Measurements from ENCODE around the gene SCGN. TPM values are rescaled to one million over a fixed set of nuclear protein-coding genes. Genes with fewer than 3 reads are reported as not detected.

Gene SCGN
- total and polyA plus RNA-seq, 5 donors from 2014 or later: not detected

- Histone ChIP-seq H3K27me3 (ENCODE audit: control insufficient read depth, insufficient read depth, low read length) (peaks cover 9% of the 10 kb centered on the region), H3K36me3 (ENCODE audit: control insufficient read depth, insufficient read depth, low read length) (no peaks in the 10 kb centered on the region), H3K27ac (ENCODE audit: insufficient read depth, low read length, poor library complexity, severe bottlenecking) (no peak overlapping the region), H3K4me3 (ENCODE audit: low read depth, low read length) (no peak overlapping the region), H3K9me3 (ENCODE audit: control insufficient read depth in 2 of 2, low read length in 2 of 2) (no peaks in the 10 kb centered on the region), H3K4me1 (ENCODE audit: control insufficient read depth, insufficient read depth, low read length, poor library complexity, severe bottlenecking) (no peaks in the 10 kb centered on the region)
- Mint-ChIP-seq H3K4me1 (no peaks in the 10 kb centered on the region), H3K27ac (no peak overlapping the region), H3K36me3 (no peaks in the 10 kb centered on the region), H3K27me3 (peaks cover 41% of the 10 kb centered on the region), H3K4me3 (no peak overlapping the region), H3K9me3 (no peaks in the 10 kb centered on the region)
- DNase-seq: no peak
- no peak for ATAC-seq (ENCODE audit: low read depth in 2 of 2)
Observed at GRCh38 chr6:25660512-25660911, 8.5 kb downstream of the SCGN start.

- Mint-ChIP-seq H3K36me3 (no peaks in the 10 kb centered on the region), H3K27me3 (peaks cover 42% of the 10 kb centered on the region), H3K9me3 (no peaks in the 10 kb centered on the region), H3K27ac (no peak overlapping the region), H3K4me1 (no peaks in the 10 kb centered on the region), H3K4me3 (no peak overlapping the region)
- ATAC-seq (ENCODE audit: low read depth in 2 of 2): no peak
- Histone ChIP-seq H3K4me1 (ENCODE audit: control insufficient read depth, insufficient read depth, low read length, poor library complexity, severe bottlenecking) (no peaks in the 10 kb centered on the region), H3K4me3 (ENCODE audit: low read depth, low read length) (no peak overlapping the region), H3K9me3 (ENCODE audit: control insufficient read depth in 2 of 2, low read length in 2 of 2) (no peaks in the 10 kb centered on the region), H3K36me3 (ENCODE audit: control insufficient read depth, insufficient read depth, low read length) (no peaks in the 10 kb centered on the region), H3K27ac (ENCODE audit: insufficient read depth, low read length, poor library complexity, severe bottlenecking) (no peak overlapping the region), H3K27me3 (ENCODE audit: control insufficient read depth, insufficient read depth, low read length) (peaks cover 9% of the 10 kb centered on the region)
- DNase-seq: no peak
Observed at GRCh38 chr6:25661129-25661779, 9.2 kb downstream of the SCGN start.

DNA sequence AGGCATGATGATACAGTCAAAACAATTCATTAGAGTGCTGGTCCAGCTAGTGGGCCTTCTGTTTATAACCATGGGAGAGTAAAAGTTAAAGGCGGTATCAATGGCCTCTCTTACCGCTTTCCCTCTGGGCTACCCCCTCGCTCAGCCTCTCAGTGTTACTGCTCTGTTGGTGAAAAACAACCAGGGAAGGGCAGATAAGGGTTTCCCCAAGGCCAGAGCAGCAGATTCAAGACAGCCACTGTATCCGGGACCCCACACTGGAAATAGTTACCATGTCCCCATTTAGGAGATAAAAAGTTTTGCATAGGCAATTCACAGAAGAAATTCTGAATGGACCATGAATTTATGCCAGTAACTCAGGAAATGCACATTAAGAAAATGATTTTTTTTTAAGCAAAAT is 13.4 kb downstream of the SCGN start:
- Mint-ChIP-seq H3K27me3 (peaks cover 32% of the 10 kb centered on the region), H3K27ac (no peak overlapping the region)

DNA sequence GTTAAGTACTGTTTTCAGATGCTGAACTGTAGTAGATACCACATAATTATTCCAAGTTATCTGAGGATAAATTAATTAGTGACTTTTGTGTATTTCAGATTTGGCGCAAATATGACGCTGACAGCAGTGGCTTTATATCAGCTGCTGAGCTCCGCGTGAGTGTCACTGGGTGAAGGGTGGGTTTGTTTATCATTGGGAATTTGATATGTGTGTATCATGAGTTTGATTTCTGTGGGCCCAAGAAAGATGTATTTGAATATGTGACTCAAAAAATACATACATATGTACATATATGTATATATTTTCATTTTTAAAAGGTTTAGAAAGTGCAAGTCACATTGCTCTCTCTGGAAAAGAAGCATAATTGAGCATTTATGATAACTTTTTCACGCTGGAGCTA is 17.4 kb downstream of the SCGN start:
- ATAC-seq (ENCODE audit: low read depth in 2 of 2): no peak
- Histone ChIP-seq H3K4me3 (ENCODE audit: low read depth, low read length) (no peak overlapping the region), H3K27me3 (ENCODE audit: control insufficient read depth, insufficient read depth, low read length) (peaks cover 2% of the 10 kb centered on the region), H3K36me3 (ENCODE audit: control insufficient read depth, insufficient read depth, low read length) (no peaks in the 10 kb centered on the region), H3K27ac (ENCODE audit: insufficient read depth, low read length, poor library complexity, severe bottlenecking) (no peak overlapping the region), H3K9me3 (ENCODE audit: control insufficient read depth in 2 of 2, low read length in 2 of 2) (no peaks in the 10 kb centered on the region), H3K4me1 (ENCODE audit: control insufficient read depth, insufficient read depth, low read length, poor library complexity, severe bottlenecking) (no peaks in the 10 kb centered on the region)
- no peak for DNase-seq
- Mint-ChIP-seq H3K4me1 (no peaks in the 10 kb centered on the region), H3K27me3 (peaks cover 18% of the 10 kb centered on the region), H3K36me3 (no peaks in the 10 kb centered on the region), H3K27ac (no peak overlapping the region), H3K4me3 (no peak overlapping the region), H3K9me3 (no peaks in the 10 kb centered on the region)

More for the DNA sequence above, 13.4 kb downstream of the SCGN start:
- ATAC-seq (ENCODE audit: low read depth in 2 of 2): no peak
- DNase-seq: no peak
- Mint-ChIP-seq H3K36me3 (no peaks in the 10 kb centered on the region), H3K4me3 (no peak overlapping the region), H3K4me1 (no peaks in the 10 kb centered on the region), H3K9me3 (no peaks in the 10 kb centered on the region)
- Histone ChIP-seq H3K4me3 (ENCODE audit: low read depth, low read length) (no peak overlapping the region), H3K36me3 (ENCODE audit: control insufficient read depth, insufficient read depth, low read length) (no peaks in the 10 kb centered on the region), H3K4me1 (ENCODE audit: control insufficient read depth, insufficient read depth, low read length, poor library complexity, severe bottlenecking) (no peaks in the 10 kb centered on the region), H3K9me3 (ENCODE audit: control insufficient read depth in 2 of 2, low read length in 2 of 2) (no peaks in the 10 kb centered on the region), H3K27me3 (ENCODE audit: control insufficient read depth, insufficient read depth, low read length) (peaks cover 6% of the 10 kb centered on the region), H3K27ac (ENCODE audit: insufficient read depth, low read length, poor library complexity, severe bottlenecking) (no peak overlapping the region)

- Mint-ChIP-seq H3K27ac (no peak overlapping the region), H3K4me1 (no peaks in the 10 kb centered on the region), H3K9me3 (no peaks in the 10 kb centered on the region), H3K27me3 (peaks cover 20% of the 10 kb centered on the region), H3K36me3 (no peaks in the 10 kb centered on the region), H3K4me3 (no peak overlapping the region)
- Histone ChIP-seq H3K4me3 (ENCODE audit: low read depth, low read length) (no peak overlapping the region), H3K27ac (ENCODE audit: insufficient read depth, low read length, poor library complexity, severe bottlenecking) (no peak overlapping the region), H3K4me1 (ENCODE audit: control insufficient read depth, insufficient read depth, low read length, poor library complexity, severe bottlenecking) (no peaks in the 10 kb centered on the region), H3K27me3 (ENCODE audit: control insufficient read depth, insufficient read depth, low read length) (peaks cover 2% of the 10 kb centered on the region), H3K9me3 (ENCODE audit: control insufficient read depth in 2 of 2, low read length in 2 of 2) (no peaks in the 10 kb centered on the region), H3K36me3 (ENCODE audit: control insufficient read depth, insufficient read depth, low read length) (no peaks in the 10 kb centered on the region)
- DNase-seq (no peak), ATAC-seq (ENCODE audit: low read depth in 2 of 2) (no peak)
Observed at GRCh38 chr6:25670208-25670607, 18.2 kb downstream of the SCGN start.

DNA sequence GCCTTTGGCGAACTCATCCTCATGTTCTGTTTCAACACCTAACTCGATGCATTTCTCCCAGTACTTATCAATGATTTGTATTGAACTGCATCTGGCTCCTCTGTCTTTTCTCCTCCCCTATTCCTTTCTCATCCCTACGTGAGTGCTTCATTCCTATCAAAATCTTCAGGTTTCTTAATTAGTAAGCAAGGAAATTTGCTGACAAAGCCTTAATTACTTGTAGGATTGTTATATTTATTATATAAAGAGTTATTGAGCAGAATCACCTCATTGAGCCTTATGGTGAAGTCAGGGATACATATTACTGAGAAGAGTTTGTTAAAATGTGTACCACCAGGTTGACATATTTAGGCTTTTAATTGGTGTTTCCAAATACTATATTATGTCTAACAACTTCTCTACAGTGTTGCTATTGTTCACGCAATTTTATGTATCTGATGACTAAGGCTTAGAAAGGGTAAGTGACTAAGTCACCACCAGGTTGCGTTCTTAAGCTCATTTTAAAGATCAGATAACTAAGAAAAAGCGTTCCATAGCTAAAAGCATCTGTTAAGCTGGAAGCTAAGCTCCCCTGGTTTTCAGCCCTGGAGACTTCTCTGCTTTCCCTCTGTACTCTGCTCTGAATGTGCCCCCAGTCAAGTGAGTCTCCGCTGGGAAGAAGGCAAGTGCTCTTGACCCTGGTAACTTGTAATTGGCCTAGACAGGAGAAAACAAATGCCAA is 18.9 kb downstream of the SCGN start:
- H3K4me3 ChIP-seq (ENCODE audit: low read depth, low read length): no peak overlapping the region
- no peak overlapping the region for H3K27ac ChIP-seq (ENCODE audit: insufficient read depth, low read length, poor library complexity, severe bottlenecking)
- Mint-ChIP-seq H3K4me1 (no peaks in the 10 kb centered on the region), H3K36me3 (no peaks in the 10 kb centered on the region), H3K9me3 (no peaks in the 10 kb centered on the region), H3K27ac (no peak overlapping the region), H3K4me3 (no peak overlapping the region), H3K27me3 (peaks cover 16% of the 10 kb centered on the region)
- no peaks in the 10 kb centered on the region for H3K4me1 ChIP-seq (ENCODE audit: control insufficient read depth, insufficient read depth, low read length, poor library complexity, severe bottlenecking)
- H3K9me3 ChIP-seq (ENCODE audit: control insufficient read depth in 2 of 2, low read length in 2 of 2): no peaks in the 10 kb centered on the region
- no peak for DNase-seq
- peaks cover 2% of the 10 kb centered on the region for H3K27me3 ChIP-seq (ENCODE audit: control insufficient read depth, insufficient read depth, low read length)
- no peaks in the 10 kb centered on the region for H3K36me3 ChIP-seq (ENCODE audit: control insufficient read depth, insufficient read depth, low read length)
- ATAC-seq (ENCODE audit: low read depth in 2 of 2): no peak

DNA sequence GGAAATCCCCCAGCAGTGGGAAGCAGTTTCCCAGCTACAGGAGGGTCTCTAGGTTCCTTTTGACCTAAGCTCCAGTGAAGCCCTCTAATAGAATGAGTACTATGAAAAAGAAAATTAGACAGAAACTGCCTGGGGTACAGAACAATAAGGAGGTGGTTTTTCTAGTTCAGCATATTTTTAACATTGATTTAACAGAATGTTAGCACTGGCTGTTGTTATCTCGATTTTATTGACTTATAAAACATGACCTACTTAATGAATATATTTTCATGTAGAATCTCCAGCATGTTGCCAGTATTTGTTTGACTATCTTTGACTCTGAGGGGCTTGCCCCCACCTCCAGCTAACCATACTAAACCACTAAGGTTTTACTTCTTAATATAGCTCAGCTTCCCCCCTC is 19.6 kb downstream of the SCGN start:
- Histone ChIP-seq H3K4me3 (ENCODE audit: low read depth, low read length) (no peak overlapping the region), H3K27ac (ENCODE audit: insufficient read depth, low read length, poor library complexity, severe bottlenecking) (no peak overlapping the region), H3K36me3 (ENCODE audit: control insufficient read depth, insufficient read depth, low read length) (no peaks in the 10 kb centered on the region), H3K27me3 (ENCODE audit: control insufficient read depth, insufficient read depth, low read length) (peaks cover 4% of the 10 kb centered on the region), H3K9me3 (ENCODE audit: control insufficient read depth in 2 of 2, low read length in 2 of 2) (no peaks in the 10 kb centered on the region), H3K4me1 (ENCODE audit: control insufficient read depth, insufficient read depth, low read length, poor library complexity, severe bottlenecking) (no peaks in the 10 kb centered on the region)
- H3K4me3 Mint-ChIP-seq: no peak overlapping the region
- ATAC-seq (ENCODE audit: low read depth in 2 of 2) (no peak), DNase-seq (no peak)
- no peak overlapping the region for H3K27ac Mint-ChIP-seq
- H3K36me3 Mint-ChIP-seq: no peaks in the 10 kb centered on the region
- no peaks in the 10 kb centered on the region for H3K9me3 Mint-ChIP-seq
- peaks cover 16% of the 10 kb centered on the region for H3K27me3 Mint-ChIP-seq
- H3K4me1 Mint-ChIP-seq: no peaks in the 10 kb centered on the region

GRCh38 chr6:25675167-25675566 is 23.2 kb downstream of the SCGN start:
- Mint-ChIP-seq H3K4me3 (no peak overlapping the region), H3K27ac (no peak overlapping the region), H3K4me1 (no peaks in the 10 kb centered on the region), H3K36me3 (no peaks in the 10 kb centered on the region), H3K9me3 (no peaks in the 10 kb centered on the region), H3K27me3 (peaks cover 22% of the 10 kb centered on the region)
- Histone ChIP-seq H3K4me3 (ENCODE audit: low read depth, low read length) (no peak overlapping the region), H3K4me1 (ENCODE audit: control insufficient read depth, insufficient read depth, low read length, poor library complexity, severe bottlenecking) (no peaks in the 10 kb centered on the region), H3K36me3 (ENCODE audit: control insufficient read depth, insufficient read depth, low read length) (no peaks in the 10 kb centered on the region), H3K27me3 (ENCODE audit: control insufficient read depth, insufficient read depth, low read length) (peaks cover 8% of the 10 kb centered on the region), H3K27ac (ENCODE audit: insufficient read depth, low read length, poor library complexity, severe bottlenecking) (no peak overlapping the region), H3K9me3 (ENCODE audit: control insufficient read depth in 2 of 2, low read length in 2 of 2) (no peaks in the 10 kb centered on the region)
- ATAC-seq (ENCODE audit: low read depth in 2 of 2): no peak
- DNase-seq: no peak
